ENCODE results near the gene FOXF1. TPM values are rescaled to one million over a fixed set of nuclear protein-coding genes. Genes with fewer than 3 reads are reported as not detected.

FOXF1 gene
- 0.06 TPM in 1 of 2 replicates, not detected in the other for total RNA-seq (2014; rRNA removed; shearing (Covaris generic))

DNA sequence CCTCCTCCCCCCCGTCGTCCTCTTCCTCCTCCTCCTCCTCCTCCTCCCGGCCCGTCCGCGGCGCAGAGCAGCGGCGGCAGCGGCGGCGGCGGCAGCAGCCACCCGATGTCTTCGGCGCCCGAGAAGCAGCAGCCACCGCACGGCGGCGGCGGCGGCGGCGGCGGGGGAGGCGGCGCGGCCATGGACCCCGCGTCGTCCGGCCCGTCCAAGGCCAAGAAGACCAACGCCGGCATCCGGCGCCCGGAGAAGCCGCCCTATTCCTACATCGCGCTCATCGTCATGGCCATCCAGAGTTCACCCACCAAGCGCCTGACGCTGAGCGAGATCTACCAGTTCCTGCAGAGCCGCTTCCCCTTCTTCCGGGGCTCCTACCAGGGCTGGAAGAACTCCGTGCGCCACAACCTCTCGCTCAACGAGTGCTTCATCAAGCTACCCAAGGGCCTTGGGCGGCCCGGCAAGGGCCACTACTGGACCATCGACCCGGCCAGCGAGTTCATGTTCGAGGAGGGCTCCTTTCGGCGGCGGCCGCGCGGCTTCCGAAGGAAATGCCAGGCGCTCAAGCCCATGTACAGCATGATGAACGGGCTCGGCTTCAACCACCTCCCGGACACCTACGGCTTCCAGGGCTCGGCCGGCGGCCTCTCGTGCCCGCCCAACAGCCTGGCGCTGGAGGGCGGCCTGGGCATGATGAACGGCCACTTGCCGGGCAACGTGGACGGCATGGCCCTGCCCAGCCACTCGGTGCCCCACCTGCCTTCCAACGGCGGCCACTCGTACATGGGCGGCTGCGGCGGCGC lies at the start of gene FOXF1:
Gene FOXF1 (plus strand): TSS at position 63 of the 797 bp plus-strand sequence. CDS start 43 bp downstream, at position 106.
- in situ Hi-C loops (cut with HindIII; ENCODE audit: low sequenced_read_pairs), result no loop called here
- no peak for DNase-seq (ENCODE audit: low spot score)

DNA sequence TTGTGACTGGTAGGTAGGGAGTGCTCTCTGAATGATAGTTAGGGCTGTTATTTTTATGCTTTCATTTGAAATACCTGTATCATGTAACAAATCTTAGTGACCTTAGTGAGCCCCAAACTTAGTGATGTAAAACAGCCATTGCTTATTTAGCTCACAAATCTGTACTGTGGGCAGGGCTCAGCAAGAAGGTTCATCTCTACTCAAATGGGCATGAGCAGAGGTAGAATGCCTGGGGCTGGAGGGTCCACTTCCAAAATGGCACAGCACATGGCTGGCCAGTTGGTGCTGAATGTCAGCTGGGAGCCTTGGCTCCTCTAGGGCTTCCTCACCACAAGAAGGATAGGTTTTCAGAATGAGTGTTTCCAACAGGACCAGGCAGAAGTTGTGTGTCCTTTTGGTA lies 49.3 kb upstream of the FOXF1 start:
- in situ Hi-C loops (cut with HindIII; ENCODE audit: low sequenced_read_pairs), result no loop called here
- DNase-seq (ENCODE audit: low spot score), result no peak

- in situ Hi-C loops (cut with HindIII; ENCODE audit: low sequenced_read_pairs), result no loop called here
- no peak for DNase-seq (ENCODE audit: low spot score)
These were observed 47.8 kb upstream of the FOXF1 start for GRCh38 chr16:86462334-86463084.

DNA sequence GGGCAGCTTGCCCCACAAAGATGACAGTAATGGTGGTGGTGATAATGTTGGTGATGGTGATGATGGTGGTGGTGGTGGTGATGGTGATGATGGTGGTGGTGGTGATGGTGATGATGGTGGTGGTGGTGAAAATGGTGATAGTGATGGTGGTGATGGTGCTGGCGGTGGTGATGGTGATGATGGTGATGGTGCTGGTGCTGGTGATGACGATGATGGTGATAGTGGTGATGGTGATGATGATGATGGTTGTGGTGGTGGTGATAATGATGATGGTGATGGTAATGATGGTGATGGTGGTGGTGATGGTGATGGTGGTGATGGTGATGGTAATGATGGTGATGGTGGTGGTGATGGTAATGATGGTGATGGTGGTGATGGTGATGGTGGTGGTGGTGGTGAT lies 46.3 kb upstream of the FOXF1 start:
- DNase-seq (ENCODE audit: low spot score), result no peak
- in situ Hi-C loops (cut with HindIII; ENCODE audit: low sequenced_read_pairs), result no loop called here

DNA sequence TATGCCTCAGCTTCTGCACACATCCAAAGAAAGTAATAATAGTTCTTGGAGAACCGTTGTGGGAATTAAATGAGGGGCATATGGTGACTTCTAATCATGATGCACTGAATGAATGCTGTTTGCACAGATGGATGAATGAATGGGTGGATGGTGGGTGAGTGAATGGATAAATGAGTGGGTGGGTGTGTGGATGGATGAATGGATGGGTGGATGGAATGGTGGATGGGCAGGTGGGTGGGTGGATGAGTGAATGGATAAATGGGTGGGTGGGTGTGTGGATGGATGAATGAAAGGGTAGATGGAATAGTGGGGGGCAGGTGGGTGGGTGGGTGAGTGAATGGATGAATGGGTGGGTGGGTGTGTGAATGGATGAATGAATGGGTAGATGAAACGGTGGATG lies 44.9 kb upstream of the FOXF1 start:
- in situ Hi-C loops (cut with HindIII; ENCODE audit: low sequenced_read_pairs), result no loop called here
- no peak for DNase-seq (ENCODE audit: low spot score)

DNA sequence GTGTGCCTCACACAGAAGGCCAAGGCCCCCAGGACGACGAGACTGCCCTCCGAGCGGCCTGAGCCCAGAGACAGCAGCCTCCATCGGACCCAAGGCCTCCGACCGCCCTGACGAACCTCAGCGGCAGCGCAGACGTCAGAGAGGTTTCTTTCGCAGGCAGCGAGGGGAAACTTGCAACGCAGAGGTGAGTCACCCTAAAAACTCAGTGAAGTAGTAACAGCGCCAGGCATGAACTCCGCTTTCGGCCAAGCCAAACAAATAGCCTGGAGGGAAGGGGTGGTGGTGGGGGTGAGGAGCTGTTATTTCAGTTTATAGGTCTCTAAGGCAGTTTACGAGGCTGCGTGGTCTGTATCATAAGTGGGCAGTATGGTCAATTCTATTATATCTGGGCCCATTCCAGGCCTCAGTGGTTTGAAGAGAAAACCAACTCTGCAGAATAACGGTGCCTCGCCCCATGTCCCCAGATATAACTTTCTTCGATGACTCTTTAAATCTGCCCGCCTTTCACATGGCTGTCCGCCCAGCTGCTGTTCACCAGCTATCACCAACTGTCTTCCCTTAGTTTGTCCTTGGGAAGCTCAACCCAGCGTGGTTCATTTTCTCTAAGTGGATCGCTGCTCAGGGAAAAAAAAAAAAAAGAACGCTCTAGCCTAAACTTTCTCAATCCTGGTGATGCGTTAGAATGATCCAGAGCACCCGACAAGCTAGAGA lies 43.5 kb upstream of the FOXF1 start:
- no peak for DNase-seq (ENCODE audit: low spot score)
- in situ Hi-C loops (cut with HindIII; ENCODE audit: low sequenced_read_pairs), result no loop called here

DNA sequence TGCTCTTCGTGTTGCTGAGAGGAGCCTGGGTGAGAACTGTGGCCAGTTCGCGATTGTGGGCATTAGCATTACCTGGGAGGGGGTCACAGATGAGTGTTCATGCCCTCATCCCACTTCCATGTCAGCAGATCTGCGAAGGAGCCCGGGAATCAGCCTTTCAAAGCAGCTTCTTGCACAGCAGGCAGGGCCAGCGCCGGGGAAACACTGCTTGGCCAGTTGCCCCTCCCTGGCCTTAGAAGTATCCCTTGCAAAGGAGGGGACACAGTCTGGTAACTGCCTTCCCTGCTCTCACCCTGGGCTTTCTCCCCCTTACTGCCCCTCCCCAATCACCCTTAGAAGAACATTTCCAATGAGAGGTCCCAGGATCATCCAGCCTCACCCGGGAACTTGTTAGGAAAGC lies 42.8 kb upstream of the FOXF1 start:
- no peak for DNase-seq (ENCODE audit: low spot score)
- in situ Hi-C loops (cut with HindIII; ENCODE audit: low sequenced_read_pairs), result no loop called here

DNA sequence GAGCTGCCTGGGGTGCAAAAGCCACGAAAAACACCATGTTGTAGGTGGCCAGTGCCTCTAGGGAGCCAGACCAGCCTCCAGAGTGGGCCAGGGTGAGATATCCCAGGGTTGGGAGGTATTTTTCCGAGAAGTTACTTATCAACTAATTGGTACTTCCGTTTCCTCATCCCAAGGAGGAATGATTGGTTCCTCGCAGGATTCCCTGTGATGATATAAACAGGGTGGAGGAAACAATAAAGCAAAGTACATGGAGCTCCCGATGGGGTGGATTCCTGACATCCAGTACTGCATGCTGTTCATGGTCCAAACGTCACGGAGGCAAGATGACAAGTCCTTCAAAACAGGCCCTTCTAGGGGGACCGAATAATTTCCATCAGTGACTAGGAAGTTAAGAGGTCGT lies 39.4 kb upstream of the FOXF1 start:
- DNase-seq (ENCODE audit: low spot score), result no peak
- in situ Hi-C loops (cut with HindIII; ENCODE audit: low sequenced_read_pairs), result no loop called here

DNA sequence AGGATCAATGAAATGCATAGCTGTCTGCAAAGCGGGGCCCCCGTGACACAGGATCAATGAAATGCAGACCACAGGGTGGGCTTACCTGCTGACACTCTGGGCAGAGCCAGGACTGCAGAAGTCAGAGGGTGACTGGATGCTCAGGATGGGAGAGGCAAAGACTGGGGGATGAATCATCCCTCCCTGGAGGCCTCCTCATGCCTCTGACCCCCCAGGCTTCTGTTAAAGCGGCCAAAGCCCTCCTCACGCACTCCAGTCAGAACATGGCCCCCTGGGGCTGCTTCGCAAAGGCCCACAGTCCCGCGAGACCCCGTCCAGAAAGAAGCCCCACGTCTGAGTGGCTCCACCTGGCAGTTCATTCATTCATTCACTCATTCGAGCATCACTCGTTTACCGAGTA lies 38.4 kb upstream of the FOXF1 start:
- in situ Hi-C loops (cut with HindIII; ENCODE audit: low sequenced_read_pairs), result no loop called here
- no peak for DNase-seq (ENCODE audit: low spot score)

GRCh38 chr16:86472366-86472765 lies 38.0 kb upstream of the FOXF1 start:
- in situ Hi-C loops (cut with HindIII; ENCODE audit: low sequenced_read_pairs), result no loop called here
- no peak for DNase-seq (ENCODE audit: low spot score)

DNA sequence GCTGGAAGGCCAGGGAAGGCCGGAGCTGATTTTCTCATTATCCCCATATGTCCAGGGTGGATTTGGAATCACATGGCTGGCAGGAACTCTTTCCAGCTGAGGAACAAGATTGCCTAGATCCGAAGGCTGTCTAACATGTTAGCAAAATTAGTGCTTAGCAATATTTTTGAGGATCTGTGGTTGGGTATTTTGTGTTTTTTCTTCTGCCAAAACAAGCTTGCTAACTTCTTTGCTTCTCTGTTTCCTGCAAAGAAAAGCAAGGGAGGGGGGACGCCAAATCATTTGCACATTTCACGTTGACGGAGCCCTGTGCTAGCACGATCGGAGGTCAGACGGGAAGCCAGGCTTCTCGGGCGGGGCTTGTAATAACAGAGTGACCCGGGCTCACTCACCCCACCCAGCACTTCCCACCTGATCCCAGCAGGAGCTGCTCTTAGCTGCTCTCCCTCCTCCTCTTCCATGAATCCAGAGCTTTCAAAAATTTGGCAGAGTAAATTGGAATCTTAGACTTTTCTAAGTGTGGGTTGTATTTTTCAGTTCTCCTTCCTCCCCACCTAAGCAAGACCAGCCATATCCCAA lies 33.3 kb upstream of the FOXF1 start:
- DNase-seq (ENCODE audit: low spot score), result no peak
- in situ Hi-C loops (cut with HindIII; ENCODE audit: low sequenced_read_pairs), result no loop called here

GRCh38 chr16:86477642-86478041 lies 32.7 kb upstream of the FOXF1 start:
- DNase-seq (ENCODE audit: low spot score), result no peak
- in situ Hi-C loops (cut with HindIII; ENCODE audit: low sequenced_read_pairs), result no loop called here

DNA sequence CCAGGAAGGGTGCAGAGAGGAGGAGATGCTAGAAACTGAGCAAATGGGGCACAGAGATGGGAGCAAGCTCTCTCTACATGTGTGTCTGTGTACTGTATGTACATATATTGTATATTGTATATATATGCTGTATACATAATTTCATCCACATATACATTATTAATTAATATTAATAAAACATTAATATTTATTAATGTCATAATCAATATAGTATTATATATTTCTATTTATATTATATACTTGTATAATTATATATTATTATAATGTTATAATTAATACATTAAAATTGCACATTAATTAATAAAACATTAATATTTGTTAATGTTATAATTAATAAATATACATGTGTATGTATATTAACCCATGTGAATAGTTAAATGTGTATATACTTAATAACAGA lies 31.5 kb upstream of the FOXF1 start:
- DNase-seq (ENCODE audit: low spot score), result no peak
- in situ Hi-C loops (cut with HindIII; ENCODE audit: low sequenced_read_pairs), result no loop called here

GRCh38 chr16:86479419-86479818 lies 30.9 kb upstream of the FOXF1 start:
- no peak for DNase-seq (ENCODE audit: low spot score)
- in situ Hi-C loops (cut with HindIII; ENCODE audit: low sequenced_read_pairs), result no loop called here

DNA sequence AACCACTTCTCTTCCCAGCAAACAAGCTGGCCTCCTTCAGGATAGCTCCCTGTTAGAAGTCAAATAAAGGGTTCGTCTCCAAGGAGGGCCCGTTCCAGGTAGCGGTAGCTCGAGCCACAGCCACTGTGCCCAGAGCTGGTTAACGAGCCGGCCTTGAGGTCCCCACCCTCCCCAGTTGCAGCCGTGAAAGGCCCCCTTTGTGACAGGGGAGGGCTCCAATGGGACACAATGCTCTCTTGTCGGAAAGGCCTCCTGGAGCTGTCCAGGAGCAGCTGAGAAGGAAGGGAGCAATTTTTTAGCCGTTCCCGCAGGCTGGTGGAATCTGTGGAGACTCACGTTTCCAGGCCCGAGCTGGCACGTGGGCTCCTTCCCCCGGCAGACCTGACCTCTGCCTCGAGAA lies 29.9 kb upstream of the FOXF1 start:
- no peak for DNase-seq (ENCODE audit: low spot score)
- in situ Hi-C loops (cut with HindIII; ENCODE audit: low sequenced_read_pairs), result no loop called here

- no peak for DNase-seq (ENCODE audit: low spot score)
- in situ Hi-C loops (cut with HindIII; ENCODE audit: low sequenced_read_pairs), result no loop called here
These were observed 28.7 kb upstream of the FOXF1 start for GRCh38 chr16:86481607-86482006.

- in situ Hi-C loops (cut with HindIII; ENCODE audit: low sequenced_read_pairs), result no loop called here
- no peak for DNase-seq (ENCODE audit: low spot score)
These were observed 26.1 kb upstream of the FOXF1 start for GRCh38 chr16:86484240-86484639.

DNA sequence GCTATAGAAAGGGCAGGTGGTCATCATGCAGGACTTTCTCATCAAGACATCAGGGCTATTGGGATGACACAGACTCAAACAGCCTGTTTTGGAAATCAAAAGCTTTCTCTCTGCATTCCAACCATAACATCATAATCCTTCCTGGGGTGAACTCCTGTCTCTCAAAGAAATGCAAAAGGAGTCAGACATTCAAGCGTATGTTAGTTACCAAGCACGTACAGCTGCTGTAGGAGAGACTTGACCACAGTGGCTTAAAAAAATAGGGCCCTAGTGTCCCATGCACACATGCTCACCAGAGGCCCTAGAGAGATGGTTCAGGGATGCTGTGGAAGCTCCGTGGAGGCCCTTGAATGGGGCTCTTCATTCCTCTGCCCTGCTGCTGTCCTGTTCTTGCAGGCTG lies 24.6 kb upstream of the FOXF1 start:
- no peak for DNase-seq (ENCODE audit: low spot score)
- in situ Hi-C loops (cut with HindIII; ENCODE audit: low sequenced_read_pairs), result no loop called here

DNA sequence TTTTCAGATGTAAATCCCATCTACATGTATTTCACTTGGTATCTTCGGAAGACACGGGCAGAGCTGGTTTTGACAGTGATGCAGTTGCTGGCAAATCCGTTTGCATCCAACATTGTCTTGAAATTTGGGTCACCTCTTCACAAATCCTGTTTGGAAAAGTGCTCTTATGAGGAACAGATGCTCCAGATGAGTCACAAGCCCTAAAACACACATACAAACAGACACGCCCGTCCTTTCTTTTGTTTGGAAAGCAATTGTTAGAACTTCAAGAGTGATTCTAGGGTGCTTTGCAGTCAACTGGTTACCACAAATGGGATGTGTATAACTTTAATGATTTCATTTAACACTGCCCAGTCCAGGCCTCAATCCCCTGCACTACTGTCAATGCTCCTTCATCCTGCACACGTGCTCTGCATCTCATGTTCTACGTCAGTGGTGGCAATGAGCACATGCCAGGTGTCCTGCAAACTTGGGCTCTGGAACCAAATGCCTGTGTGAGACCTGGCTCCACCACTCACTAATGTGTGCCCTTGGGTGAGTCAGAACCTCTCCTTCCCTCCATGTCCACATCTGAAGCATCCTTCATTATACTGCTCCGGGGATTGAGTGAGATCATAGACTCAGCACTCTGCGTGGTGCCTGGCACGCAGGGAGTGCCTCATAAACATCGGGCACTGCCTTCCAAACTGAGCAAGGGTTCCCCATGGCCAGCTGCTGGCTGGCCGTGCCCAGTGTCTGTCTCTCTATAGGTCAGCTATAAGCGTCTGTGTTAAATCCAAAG lies 19.3 kb upstream of the FOXF1 start:
- no peak for DNase-seq (ENCODE audit: low spot score)
- in situ Hi-C loops (cut with HindIII; ENCODE audit: low sequenced_read_pairs), result no loop called here
